HEK293T (cell line): ENCODE measurements around the gene CCDC138.

Source experiments
- CTCF ChIA-PET: fragments of 350-600 bp; formaldehyde crosslinking; extraction: SDS; loops from one replicate; lab custom pipeline; 2021; ENCODE audit warnings: antibody characterized with exemption, inconsistent platforms; lab: Yijun Ruan, JAX
- POLR2A ChIA-PET: fragments of 350-600 bp; formaldehyde crosslinking; extraction: SDS; loops from one replicate; lab custom pipeline; 2020; ENCODE audit warnings: antibody characterized with exemption, inconsistent platforms; lab: Yijun Ruan, JAX
- DNase-seq: peaks from one replicate; pipeline ENCODE4 v3.0.0; 2012; ENCODE audit warnings: mixed read lengths; ENCODE audit errors: extremely low spot score
- ARNT ChIP-seq: fragments of 450-650 bp; IDR thresholded peaks from 2 replicates; pipeline ENCODE4 v1.6.1; 2017; ENCODE audit warnings: mild to moderate bottlenecking
- BHLHE40 ChIP-seq: fragments of 450-650 bp; IDR thresholded peaks from 2 replicates; pipeline ENCODE4 v1.6.1; 2016; ENCODE audit warnings: mild to moderate bottlenecking, moderate library complexity, borderline replicate concordance
- CTBP1 ChIP-seq: fragments of 450-650 bp; IDR thresholded peaks from 2 replicates; pipeline ENCODE4 v1.6.1; 2016; ENCODE audit warnings: borderline replicate concordance
- ELF4 ChIP-seq: fragments of 450-650 bp; IDR thresholded peaks from 2 replicates; pipeline ENCODE4 v1.6.1; 2017; ENCODE audit warnings: antibody characterized with exemption
- FOXA1 ChIP-seq: fragments of 450-650 bp; IDR thresholded peaks from 2 replicates; pipeline ENCODE4 v1.6.1; 2016; ENCODE audit warnings: mild to moderate bottlenecking
- FOXK2 ChIP-seq: fragments of 450-650 bp; IDR thresholded peaks from 2 replicates; pipeline ENCODE4 v1.6.1; 2016; ENCODE audit warnings: mild to moderate bottlenecking
- FOXM1 ChIP-seq: fragments of 450-650 bp; IDR thresholded peaks from 2 replicates; pipeline ENCODE4 v1.6.1; 2017; ENCODE audit warnings: mild to moderate bottlenecking, borderline replicate concordance
- HDGF ChIP-seq: fragments of 450-650 bp; IDR thresholded peaks from 2 replicates; pipeline ENCODE4 v1.6.1; 2017; ENCODE audit warnings: antibody characterized with exemption, borderline replicate concordance
- L3MBTL2 ChIP-seq: fragments of 450-650 bp; conservative IDR thresholded peaks from 2 replicates; pipeline ENCODE4 v1.6.1; 2016; ENCODE audit warnings: mild to moderate bottlenecking
- LEF1 ChIP-seq: fragments of 450-650 bp; IDR thresholded peaks from 2 replicates; pipeline ENCODE4 v1.6.1; 2017; ENCODE audit warnings: mild to moderate bottlenecking, borderline replicate concordance
- NFRKB ChIP-seq: fragments of 450-650 bp; IDR thresholded peaks from 2 replicates; pipeline ENCODE4 v1.6.1; 2016; ENCODE audit warnings: mild to moderate bottlenecking, moderate library complexity
- SP1 ChIP-seq: fragments of 450-650 bp; IDR thresholded peaks from 2 replicates; pipeline ENCODE4 v1.6.1; 2017
- SUZ12 ChIP-seq: fragments of 450-650 bp; IDR thresholded peaks from 2 replicates; pipeline ENCODE4 v1.6.1; 2016; ENCODE audit warnings: mild to moderate bottlenecking
- TARDBP ChIP-seq: fragments of 450-650 bp; IDR thresholded peaks from 2 replicates; pipeline ENCODE4 v1.6.1; 2016
- ZNF384 ChIP-seq: fragments of 450-650 bp; IDR thresholded peaks from 2 replicates; pipeline ENCODE4 v1.6.1; 2016
- TF ChIP-seq, protein P1 (sequence below): fragments of 450-650 bp; IDR thresholded peaks from 2 replicates; pipeline ENCODE4 v1.6.1; 2016

Gene CCDC138

DNA sequence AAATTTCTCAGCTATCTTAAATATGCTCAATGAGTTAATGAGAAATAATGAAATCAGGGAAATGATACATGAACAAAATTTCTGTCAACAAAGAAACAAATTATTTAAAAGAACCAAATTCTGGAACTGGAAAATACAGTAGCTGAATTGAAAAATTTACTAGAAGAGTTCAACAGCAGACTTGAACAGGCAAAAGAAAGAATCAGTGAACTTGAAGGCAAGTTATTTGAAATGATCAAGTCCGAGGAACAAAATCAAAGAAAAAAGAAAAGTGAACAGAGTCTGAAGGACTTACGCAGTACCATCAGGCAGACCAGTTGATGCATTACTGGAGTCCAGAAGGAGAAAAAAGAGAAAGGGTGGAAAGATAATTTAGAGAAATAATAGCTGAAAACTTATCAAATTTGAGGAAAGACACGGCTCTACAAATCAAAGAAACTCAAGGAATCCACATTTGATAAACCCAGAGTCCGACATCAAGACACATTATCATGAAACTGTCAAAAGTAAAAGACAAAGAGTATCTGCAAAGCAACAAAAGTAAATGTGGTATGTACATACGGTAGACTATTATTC, 83.6 kb downstream of the CCDC138 start:
- ChIA-PET CTCF (no interaction called here), POLR2A (no interaction called here)
- TF ChIP-seq FOXM1 (no peak), L3MBTL2 (no peak), BHLHE40 (no peak), ZNF384 (no peak), CTBP1 (no peak), SUZ12 (no peak), FOXA1 (no peak), TARDBP (no peak), LEF1 (no peak), NFRKB (no peak), HDGF (no peak), SP1 (no peak), ELF4 (no peak), ARNT (no peak), FOXK2 (no peak)
- TF ChIP-seq, protein P1, sequence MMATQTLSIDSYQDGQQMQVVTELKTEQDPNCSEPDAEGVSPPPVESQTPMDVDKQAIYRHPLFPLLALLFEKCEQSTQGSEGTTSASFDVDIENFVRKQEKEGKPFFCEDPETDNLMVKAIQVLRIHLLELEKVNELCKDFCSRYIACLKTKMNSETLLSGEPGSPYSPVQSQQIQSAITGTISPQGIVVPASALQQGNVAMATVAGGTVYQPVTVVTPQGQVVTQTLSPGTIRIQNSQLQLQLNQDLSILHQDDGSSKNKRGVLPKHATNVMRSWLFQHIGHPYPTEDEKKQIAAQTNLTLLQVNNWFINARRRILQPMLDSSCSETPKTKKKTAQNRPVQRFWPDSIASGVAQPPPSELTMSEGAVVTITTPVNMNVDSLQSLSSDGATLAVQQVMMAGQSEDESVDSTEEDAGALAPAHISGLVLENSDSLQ, result no peak
- no peak for DNase-seq

DNA sequence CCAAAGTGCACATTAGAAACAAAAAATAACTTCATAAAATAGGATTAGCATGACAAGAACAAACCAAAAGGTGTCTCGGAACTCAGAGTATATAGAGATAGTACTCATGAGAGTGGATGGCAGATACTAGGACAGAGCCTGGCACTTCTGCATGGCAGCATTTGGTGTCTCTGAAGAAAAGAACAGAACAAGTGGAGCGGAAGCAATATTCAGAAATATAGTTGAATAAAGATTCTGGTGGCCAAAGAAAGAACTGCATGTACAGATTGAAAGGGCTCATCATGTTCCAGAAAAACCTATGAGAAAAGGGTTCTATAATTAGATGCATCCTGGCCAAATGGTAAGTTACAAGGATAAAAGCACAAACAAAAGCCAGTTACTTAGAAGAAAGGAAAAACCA, 90.9 kb downstream of the CCDC138 start:
- POLR2A ChIA-PET, result no interaction called here
- DNase-seq, result no peak
- CTCF ChIA-PET, result interaction anchor here (0.6 kb wide), 1 partner anchor 861 kb away, joined by 4 read pairs; no protein-coding TSS in a partner anchor
- TF ChIP-seq FOXA1 (no peak), SUZ12 (no peak), FOXM1 (no peak), ELF4 (no peak), NFRKB (no peak), LEF1 (no peak), HDGF (no peak), L3MBTL2 (no peak), CTBP1 (no peak), FOXK2 (no peak), ARNT (no peak), ZNF384 (no peak), TARDBP (no peak), BHLHE40 (no peak), SP1 (no peak)
- TF ChIP-seq, protein P1, result no peak

DNA sequence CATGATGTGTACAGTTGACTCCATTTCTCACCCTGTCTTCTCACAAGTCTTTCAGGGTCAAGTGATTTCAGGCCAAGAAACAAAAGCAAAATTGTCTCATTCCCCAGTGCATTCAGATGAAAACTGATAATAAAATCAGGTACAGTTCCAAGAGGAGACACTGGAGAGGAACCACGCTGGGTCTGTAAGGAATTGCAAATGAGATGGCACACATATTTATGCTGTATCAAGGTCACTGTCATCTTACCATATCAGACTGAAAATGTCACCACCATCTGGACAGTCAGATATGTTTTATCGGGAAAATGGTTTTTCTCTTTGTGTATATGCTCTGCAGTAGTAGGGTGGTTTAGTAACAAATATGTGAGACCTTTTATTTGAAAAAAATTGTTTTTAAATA, 91.7 kb downstream of the CCDC138 start:
- ChIA-PET CTCF (no interaction called here), POLR2A (no interaction called here)
- no peak for DNase-seq
- no peak for TF ChIP-seq NFRKB
- no peak for TF ChIP-seq SP1
- TF ChIP-seq TARDBP, result no peak
- no peak for TF ChIP-seq HDGF
- no peak for TF ChIP-seq SUZ12
- no peak for TF ChIP-seq LEF1
- TF ChIP-seq ARNT, result no peak
- TF ChIP-seq, protein P1, result no peak
- no peak for TF ChIP-seq FOXA1
- TF ChIP-seq ZNF384, result no peak
- TF ChIP-seq FOXK2, result no peak
- no peak for TF ChIP-seq FOXM1
- TF ChIP-seq L3MBTL2, result no peak
- TF ChIP-seq ELF4, result no peak
- TF ChIP-seq CTBP1, result no peak
- TF ChIP-seq BHLHE40, result no peak

DNA sequence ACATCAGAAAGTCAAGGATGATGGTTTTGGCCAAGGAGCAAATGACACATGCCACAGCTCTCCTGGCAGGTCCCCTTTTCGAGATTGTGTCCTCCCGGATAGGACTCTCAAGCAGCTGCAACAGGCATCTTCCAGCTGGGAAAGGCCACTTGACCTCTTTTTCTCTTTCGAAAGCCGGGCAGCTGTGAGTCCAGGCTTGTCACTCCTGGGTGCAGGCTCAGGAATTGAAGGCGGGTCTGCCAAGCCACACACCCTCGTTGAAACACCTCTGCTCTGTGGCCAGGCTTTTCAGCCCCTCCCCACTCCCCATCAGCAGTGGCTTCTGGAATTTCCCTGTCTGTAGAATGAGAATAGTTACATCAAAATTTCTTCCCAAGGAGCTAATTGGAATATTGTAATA, 98.0 kb downstream of the CCDC138 start:
- POLR2A ChIA-PET, result no interaction called here
- DNase-seq, result no peak
- no peak for TF ChIP-seq HDGF
- no peak for TF ChIP-seq SUZ12
- no peak for TF ChIP-seq L3MBTL2
- TF ChIP-seq, protein P1, result no peak
- TF ChIP-seq ELF4, result no peak
- TF ChIP-seq FOXK2, result no peak
- no peak for TF ChIP-seq ZNF384
- TF ChIP-seq ARNT, result no peak
- TF ChIP-seq SP1, result no peak
- no peak for TF ChIP-seq LEF1
- no peak for TF ChIP-seq TARDBP
- TF ChIP-seq CTBP1, result no peak
- no peak for TF ChIP-seq FOXM1
- TF ChIP-seq FOXA1, result no peak
- no peak for TF ChIP-seq NFRKB
- CTCF ChIA-PET, result no interaction called here

DNA sequence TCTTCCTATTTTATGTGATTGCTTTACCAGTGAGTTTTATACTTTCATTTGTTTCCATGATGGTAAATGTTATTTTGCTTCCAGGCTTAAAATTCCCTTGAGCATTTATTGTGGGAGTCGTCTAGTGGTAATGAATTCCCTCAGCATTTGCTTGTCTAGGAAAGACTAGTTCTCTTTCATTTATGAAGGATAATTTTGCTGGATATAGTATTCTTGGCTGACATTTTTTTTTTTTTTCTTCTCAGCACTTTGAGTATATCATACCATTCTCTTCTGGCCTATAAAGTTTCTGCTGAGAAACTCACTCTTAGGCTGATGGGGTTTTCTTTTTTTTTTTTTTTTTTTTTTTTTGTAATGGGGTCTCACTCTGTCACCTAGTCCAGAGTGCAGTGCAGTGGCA, 103.3 kb downstream of the CCDC138 start:
- DNase-seq, result no peak
- ChIA-PET CTCF (no interaction called here), POLR2A (no interaction called here)
- no peak for TF ChIP-seq FOXM1

DNA sequence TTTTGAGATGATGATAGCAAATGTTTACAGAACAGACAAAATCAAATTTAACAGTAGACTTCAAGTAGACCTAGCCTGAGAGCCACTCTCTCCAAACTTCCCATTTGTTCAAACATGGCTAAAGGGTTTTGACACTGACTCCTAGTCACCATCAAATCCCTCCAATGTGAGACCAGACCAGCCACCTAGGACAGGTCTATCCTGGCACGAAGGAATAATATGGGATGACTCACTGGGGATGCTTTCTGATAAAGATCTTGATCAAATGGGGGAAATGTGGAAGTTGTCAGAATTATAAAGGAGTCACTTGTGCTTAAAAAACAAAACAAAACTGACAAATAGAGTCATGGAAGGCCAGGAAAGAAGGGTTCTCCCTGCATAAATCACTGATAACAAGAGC, 106.7 kb downstream of the CCDC138 start:
- no peak for DNase-seq
- POLR2A ChIA-PET, result no interaction called here
- TF ChIP-seq FOXK2, result no peak
- no peak for TF ChIP-seq FOXM1
- no peak for TF ChIP-seq SP1
- no peak for TF ChIP-seq LEF1
- TF ChIP-seq SUZ12, result no peak
- TF ChIP-seq FOXA1, result no peak
- no peak for TF ChIP-seq CTBP1
- no peak for TF ChIP-seq ELF4
- TF ChIP-seq, protein P1, result no peak
- no peak for TF ChIP-seq HDGF
- TF ChIP-seq ZNF384, result no peak
- no peak for TF ChIP-seq BHLHE40
- no peak for TF ChIP-seq NFRKB
- TF ChIP-seq ARNT, result no peak
- no peak for TF ChIP-seq L3MBTL2
- TF ChIP-seq TARDBP, result no peak
- CTCF ChIA-PET, result no interaction called here
